Mesodermal cell (in vitro differentiated cells): ENCODE measurements around the gene IQCK.

Source experiments
- H3K27ac ChIP-seq: 2 replicates; pipeline ENCODE4 v1.7.0; 2013; ENCODE audit warnings: mild to moderate bottlenecking, low read depth, low read length, moderate library complexity; ENCODE audit not compliant: severe bottlenecking
- H3K36me3 ChIP-seq: 2 replicates; pipeline ENCODE4 v1.7.1; 2013; ENCODE audit warnings: mild to moderate bottlenecking, low read length, moderate library complexity; ENCODE audit not compliant: control insufficient read depth, insufficient read depth
- H3K4me1 ChIP-seq: one replicate; pipeline ENCODE4 v1.7.1; 2013; ENCODE audit warnings: mild to moderate bottlenecking, low read length; ENCODE audit not compliant: insufficient read depth, control insufficient read depth, poor library complexity, severe bottlenecking
- H3K4me3 ChIP-seq: 2 replicates; pipeline ENCODE4 v1.7.0; 2013; ENCODE audit warnings: low read length, control low read depth, mild to moderate bottlenecking; ENCODE audit not compliant: insufficient read depth, poor library complexity, severe bottlenecking; ENCODE audit errors: extremely low read depth
- H3K9me3 ChIP-seq: 2 replicates; pipeline ENCODE4 v1.7.1; 2013; ENCODE audit warnings: mild to moderate bottlenecking, low read length, moderate library complexity; ENCODE audit not compliant: control insufficient read depth
- WGBS, 2 experiments: methylation state at CpG; one replicate each; pipeline ENCODE4 v1.1.5; 2013; ENCODE audit warnings: missing lambda C conversion rate in 2 of 2; ENCODE audit not compliant: insufficient coverage in 2 of 2; 5-methylcytosine and 5-hydroxymethylcytosine counted together

IQCK gene

GRCh38 chr16:19745286-19746010 lies 27.4 kb downstream of the IQCK start:
- H3K36me3 ChIP-seq: no peaks in the 10 kb centered on the region
- no peak overlapping the region for H3K27ac ChIP-seq

DNA sequence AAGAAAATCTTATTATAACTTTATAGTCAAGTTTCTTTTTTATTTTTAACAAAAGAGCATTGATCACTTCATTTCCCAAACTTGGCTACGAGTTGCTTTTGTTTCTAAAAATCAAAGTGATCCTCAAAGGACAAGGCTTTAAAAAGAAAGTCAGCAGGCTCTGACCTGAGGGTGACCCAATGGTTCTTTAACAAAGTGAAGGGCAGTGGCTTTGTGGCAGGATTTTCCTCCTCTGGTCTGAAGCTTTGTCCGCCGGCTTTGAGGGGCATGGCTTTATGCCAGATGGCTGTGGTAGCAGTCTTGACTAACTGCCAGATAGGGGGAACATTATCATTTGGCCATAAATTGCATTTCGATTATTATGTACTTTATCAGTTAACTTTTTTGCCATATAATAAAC lies 28.5 kb downstream of the IQCK start:
- Histone ChIP-seq H3K36me3 (no peaks in the 10 kb centered on the region), H3K4me3 (no peak overlapping the region), H3K4me1 (no peaks in the 10 kb centered on the region), H3K9me3 (no peaks in the 10 kb centered on the region), H3K27ac (no peak overlapping the region)
- 85% methylated on average over 3 of the region's 4 CpGs; no CpG with 5 or more reads in 1 of the 2 experiments for WGBS, 2 experiments

More at GRCh38 chr16:19745286-19746010, 27.4 kb downstream of the IQCK start:
- 89 to 95% methylated on average over 7 to 8 of the region's 9 CpGs for WGBS, 2 experiments
- no peaks in the 10 kb centered on the region for H3K4me1 ChIP-seq
- no peak overlapping the region for H3K4me3 ChIP-seq
- H3K9me3 ChIP-seq: no peaks in the 10 kb centered on the region

- H3K36me3 ChIP-seq: no peaks in the 10 kb centered on the region
- no peak overlapping the region for H3K27ac ChIP-seq
- no peaks in the 10 kb centered on the region for H3K4me1 ChIP-seq
- WGBS, 2 experiments: 100% methylated on average over 2 of the region's 2 CpGs; no CpG with 5 or more reads in 1 of the 2 experiments
- H3K9me3 ChIP-seq: no peaks in the 10 kb centered on the region
- H3K4me3 ChIP-seq: no peak overlapping the region
Observed at GRCh38 chr16:19748389-19749168, 30.5 kb downstream of the IQCK start.

- no peak overlapping the region for H3K4me3 ChIP-seq
- 89 to 91% methylated on average over 3 of the region's 4 CpGs for WGBS, 2 experiments
- H3K27ac ChIP-seq: no peak overlapping the region
- H3K9me3 ChIP-seq: no peaks in the 10 kb centered on the region
- no peaks in the 10 kb centered on the region for H3K36me3 ChIP-seq
- peaks cover 8% of the 10 kb centered on the region for H3K4me1 ChIP-seq
Observed at GRCh38 chr16:19749571-19750080, 31.6 kb downstream of the IQCK start.

GRCh38 chr16:19751478-19752385 lies 33.7 kb downstream of the IQCK start:
- 85 to 88% methylated on average over 2 to 5 of the region's 6 CpGs for WGBS, 2 experiments

GRCh38 chr16:19753815-19754643 lies 36.0 kb downstream of the IQCK start:
- Histone ChIP-seq H3K27ac (no peak overlapping the region), H3K4me1 (peaks cover 11% of the 10 kb centered on the region), H3K4me3 (no peak overlapping the region), H3K36me3 (no peaks in the 10 kb centered on the region), H3K9me3 (no peaks in the 10 kb centered on the region)
- 86 to 91% methylated on average over 5 to 7 of the region's 12 CpGs for WGBS, 2 experiments

More at GRCh38 chr16:19751478-19752385, 33.7 kb downstream of the IQCK start:
- H3K36me3 ChIP-seq: no peaks in the 10 kb centered on the region
- peaks cover 11% of the 10 kb centered on the region for H3K4me1 ChIP-seq
- H3K27ac ChIP-seq: no peak overlapping the region
- no peaks in the 10 kb centered on the region for H3K9me3 ChIP-seq
- no peak overlapping the region for H3K4me3 ChIP-seq

DNA sequence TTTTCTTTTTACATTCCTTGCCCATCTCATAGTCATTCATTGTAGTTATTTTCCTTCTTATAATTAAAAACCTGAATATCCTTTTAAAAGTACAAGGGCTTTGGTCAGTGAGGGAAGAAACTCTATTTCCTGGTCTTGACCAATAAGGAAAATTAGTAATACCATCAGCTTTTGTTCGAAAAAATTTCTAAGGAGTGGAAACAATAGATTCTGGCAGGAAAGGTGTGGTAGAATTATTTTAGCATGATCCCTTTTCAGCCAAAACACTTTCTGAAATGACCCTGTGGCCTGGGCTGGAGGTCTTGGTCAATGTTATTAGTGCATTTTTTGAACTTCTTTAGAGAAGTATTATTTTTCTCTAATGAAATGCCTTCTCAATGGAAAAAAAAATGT lies 36.6 kb downstream of the IQCK start:
- no peak overlapping the region for H3K27ac ChIP-seq
- H3K4me1 ChIP-seq: peaks cover 11% of the 10 kb centered on the region
- no peaks in the 10 kb centered on the region for H3K9me3 ChIP-seq
- no peaks in the 10 kb centered on the region for H3K36me3 ChIP-seq
- H3K4me3 ChIP-seq: no peak overlapping the region
- WGBS, 2 experiments: 100% methylated on average over 1 of the region's 1 CpG; no CpG with 5 or more reads in 1 of the 2 experiments

DNA sequence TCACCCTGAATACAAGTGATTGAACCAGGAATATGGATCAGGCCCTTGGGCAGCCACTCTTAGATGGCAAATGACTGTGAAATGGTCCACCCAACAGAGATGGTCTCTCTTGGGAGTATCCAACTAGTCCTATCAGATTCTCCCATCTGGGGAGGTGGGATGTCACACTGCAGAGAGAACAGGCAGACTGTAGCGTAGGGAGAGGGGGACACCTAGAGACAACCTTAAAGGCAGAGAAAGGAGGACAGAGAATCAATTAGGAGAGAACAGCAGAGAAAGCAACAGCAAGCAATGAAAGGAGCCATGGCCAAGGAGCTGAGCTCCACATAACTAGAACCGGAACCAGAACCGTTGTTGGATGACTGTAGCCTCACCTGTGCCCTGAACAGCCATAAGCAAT lies 37.2 kb downstream of the IQCK start:
- no peak overlapping the region for H3K27ac ChIP-seq
- no peaks in the 10 kb centered on the region for H3K9me3 ChIP-seq
- H3K4me1 ChIP-seq: peaks cover 11% of the 10 kb centered on the region
- WGBS, 2 experiments: 89 to 97% methylated on average over 3 of the region's 3 CpGs
- H3K4me3 ChIP-seq: no peak overlapping the region
- no peaks in the 10 kb centered on the region for H3K36me3 ChIP-seq

DNA sequence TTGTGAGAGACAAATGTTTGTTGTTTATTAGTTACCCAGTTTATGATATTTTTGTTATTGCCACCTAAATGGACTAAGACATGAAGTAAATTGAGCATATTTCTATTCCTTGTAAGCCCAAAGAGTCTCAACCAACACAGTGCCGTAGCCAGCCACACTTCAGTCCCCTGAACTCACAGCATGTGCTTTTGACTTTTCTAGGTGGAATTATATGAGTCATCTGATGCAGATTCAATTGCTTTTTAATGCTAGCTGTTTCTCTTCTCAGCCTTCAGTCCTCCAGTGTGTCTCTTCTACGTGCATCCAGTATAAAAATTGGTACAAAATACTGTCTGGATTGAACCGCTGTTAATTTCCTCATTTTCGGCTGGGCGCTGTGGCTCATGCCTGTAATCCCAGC lies 39.0 kb downstream of the IQCK start:
- H3K9me3 ChIP-seq: no peaks in the 10 kb centered on the region
- H3K4me3 ChIP-seq: no peak overlapping the region
- WGBS, 2 experiments: 87 to 97% methylated on average over 4 to 5 of the region's 5 CpGs
- H3K36me3 ChIP-seq: no peaks in the 10 kb centered on the region
- H3K4me1 ChIP-seq: peaks cover 11% of the 10 kb centered on the region
- no peak overlapping the region for H3K27ac ChIP-seq
